Motor neuron (in vitro differentiated cells): ENCODE results near the gene NT5DC2. TPM values are rescaled to one million over a fixed set of nuclear protein-coding genes. Genes with fewer than 3 reads are reported as not detected.

Source experiments
- ATAC-seq, 8 experiments: fragments of 200-7000 bp; cut with Tn5 transposase; replicated peaks in 6 of 8; 2 replicates each; pipeline ENCODE4 v1.8.0; 2021; ENCODE audit warnings: mild to moderate bottlenecking in 8 of 8, moderate library complexity in 8 of 8
- H3K27ac ChIP-seq, 2 donors: fragments of 250-450 bp; sonication (Bioruptor Pico); 2 replicates each; pipeline ENCODE4 v1.9.0; 2021; ENCODE audit warnings: antibody characterized with exemption in 2 of 2, mild to moderate bottlenecking in 2 of 2, moderate library complexity in 1 of 2
- H3K4me1 ChIP-seq, 2 donors: fragments of 250-450 bp; sonication (Bioruptor Pico); replicated peaks in 1 of 2; 2 replicates each; pipeline ENCODE4 v1.6.1; 2021; ENCODE audit warnings: antibody characterized with exemption in 2 of 2, mild to moderate bottlenecking in 2 of 2, moderate library complexity in 1 of 2
- H3K4me3 ChIP-seq, 5 donors: fragments of 250-450 bp; sonication (Bioruptor Pico); 2 replicates each; pipeline ENCODE4 v1.9.0; 2021; ENCODE audit warnings: antibody characterized with exemption in 5 of 5, mild to moderate bottlenecking in 5 of 5, moderate library complexity in 4 of 5
- WGBS, 10 experiments: fragments of 450-650 bp; shearing (Covaris generic); methylation state at CpG; one replicate each; pipeline ENCODE4 v1.0.0; 2022; 5-methylcytosine and 5-hydroxymethylcytosine counted together
- in situ Hi-C, 9 experiments: fragments of 400-800 bp; cut with MboI; loops; one replicate each; pipeline ENCODE4 v1.15.0; 2021; ENCODE audit warnings: low sequenced_read_pairs in 9 of 9, low pct_unique_long_range_greater_than_20kb in 2 of 9; ENCODE audit not compliant: unreplicated experiment in 9 of 9
- total RNA-seq, 8 experiments: library from RNA; unstranded; fragments of 300-600 nt; gene quantifications; 2 replicates each; pipeline versions ENCODE4 v1.2.3 to v1.2.4, GENCODE V29; 2022

The NT5DC2 gene
- total RNA-seq, 8 experiments from 2014 or later = 13.3 to 156 (median 91.7) TPM

- Histone ChIP-seq H3K27ac (no peak overlapping the region), H3K4me1 (no peaks in the 10 kb centered on the region), H3K4me3 (no peak overlapping the region)
- 80 to 100% (median 88%) methylated on average over 2 to 3 of the region's 21 CpGs; no CpG with 5 or more reads in 6 of the 10 experiments for WGBS, 10 experiments
- ATAC-seq = no peak
- in situ Hi-C loops = no loop called here
Observed at GRCh38 chr3:52492059-52492458, 41.6 kb downstream of the NT5DC2 start.

GRCh38 chr3:52490939-52491526 lies 42.6 kb downstream of the NT5DC2 start:
- H3K27ac ChIP-seq = no peak overlapping the region
- ATAC-seq = no peak
- in situ Hi-C loops = no loop called here

GRCh38 chr3:52490035-52490938 lies 43.4 kb downstream of the NT5DC2 start:
- WGBS, 10 experiments = 50 to 100% (median 100%) methylated on average over 1 to 8 of the region's 22 CpGs; no CpG with 5 or more reads in 1 of the 10 experiments
- Histone ChIP-seq H3K4me1 (no peaks in the 10 kb centered on the region), H3K27ac (no peak overlapping the region), H3K4me3 (no peak overlapping the region)
- no peak for ATAC-seq
- in situ Hi-C loops = no loop called here

More at GRCh38 chr3:52490939-52491526, 42.6 kb downstream of the NT5DC2 start:
- 40 to 100% (median 93%) methylated on average over 1 to 18 of the region's 23 CpGs; no CpG with 5 or more reads in 4 of the 10 experiments for WGBS, 10 experiments
- no peak overlapping the region for H3K4me3 ChIP-seq
- no peaks in the 10 kb centered on the region for H3K4me1 ChIP-seq

GRCh38 chr3:52489453-52489852 lies 44.2 kb downstream of the NT5DC2 start:
- in situ Hi-C loops = no loop called here
- H3K4me3 ChIP-seq = no peak overlapping the region
- WGBS, 10 experiments = 89 to 98% methylated on average over 8 of the region's 18 CpGs; no CpG with 5 or more reads in 8 of the 10 experiments
- H3K27ac ChIP-seq = no peak overlapping the region
- peaks cover 0 to 7% of the 10 kb centered on the region in 2 donors for H3K4me1 ChIP-seq
- no peak for ATAC-seq

- no peak for ATAC-seq
- H3K27ac ChIP-seq = no peak overlapping the region
- H3K4me1 ChIP-seq = peaks cover 4 to 14% of the 10 kb centered on the region in 2 donors
- in situ Hi-C loops = no loop called here
- WGBS, 10 experiments = 89% methylated on average over 1 of the region's 3 CpGs; no CpG with 5 or more reads in 9 of the 10 experiments
- no peak overlapping the region for H3K4me3 ChIP-seq
Observed at GRCh38 chr3:52488746-52489145, 44.9 kb downstream of the NT5DC2 start.

GRCh38 chr3:52487788-52488691 lies 45.6 kb downstream of the NT5DC2 start:
- no peak overlapping the region for H3K4me3 ChIP-seq
- WGBS, 10 experiments = 96 to 100% (median 98%) methylated on average over 3 to 31 of the region's 59 CpGs; no CpG with 5 or more reads in 6 of the 10 experiments
- H3K27ac ChIP-seq = no peak overlapping the region
- H3K4me1 ChIP-seq = peaks cover 9 to 21% of the 10 kb centered on the region in 2 donors
- in situ Hi-C loops = no loop called here
- ATAC-seq = peak in 3 of 8 experiments; percentile 4 to 13 (median 9)

- peaks cover 9 to 23% of the 10 kb centered on the region in 2 donors for H3K4me1 ChIP-seq
- H3K4me3 ChIP-seq = no peak overlapping the region
- in situ Hi-C loops = no loop called here
- peak in 3 of 8 experiments; percentile 7 to 13 (median 12) for ATAC-seq
- no peak overlapping the region for H3K27ac ChIP-seq
- 67 to 100% (median 100%) methylated on average over 1 to 4 of the region's 31 CpGs; no CpG with 5 or more reads in 6 of the 10 experiments for WGBS, 10 experiments
Observed at GRCh38 chr3:52487050-52487787, 46.4 kb downstream of the NT5DC2 start.

- whole genome bisulfite sequencing, 10 experiments = 60 to 100% (median 85%) methylated on average over 1 to 4 of the region's 10 CpGs; no CpG with 5 or more reads in 5 of the 10 experiments
- Histone ChIP-seq H3K27ac (no peak overlapping the region), H3K4me3 (no peak overlapping the region), H3K4me1 (peaks cover 9 to 23% of the 10 kb centered on the region in 2 donors)
- peak in 1 of 8 experiments; percentile 71 for ATAC-seq
- in situ Hi-C loops = no loop called here
Observed at GRCh38 chr3:52484680-52485461, 48.8 kb downstream of the NT5DC2 start.

- H3K27ac ChIP-seq = peak overlapping the region in 1 of 2 donors; percentile 15
- peak in 7 of 8 experiments; percentile 10 to 66 (median 34) for ATAC-seq
- 0 to 78% (median 48%) methylated on average over 1 to 9 of the region's 13 CpGs for WGBS, 10 experiments
- no peak overlapping the region for H3K4me3 ChIP-seq
- in situ Hi-C loops = no loop called here
- H3K4me1 ChIP-seq = peaks cover 9 to 23% of the 10 kb centered on the region in 2 donors
Observed at GRCh38 chr3:52483577-52484381, 49.9 kb downstream of the NT5DC2 start.

GRCh38 chr3:52483081-52483480 lies 50.6 kb downstream of the NT5DC2 start:
- in situ Hi-C loops = no loop called here
- no peak overlapping the region for H3K4me3 ChIP-seq
- no peak overlapping the region for H3K27ac ChIP-seq
- peaks cover 9 to 23% of the 10 kb centered on the region in 2 donors for H3K4me1 ChIP-seq
- WGBS, 10 experiments = 66 to 100% (median 90%) methylated on average over 1 to 7 of the region's 14 CpGs; no CpG with 5 or more reads in 5 of the 10 experiments
- peak in 4 of 8 experiments; percentile 1 to 6 (median 4) for ATAC-seq
